Mammary epithelial cell (primary cell): Measurements from ENCODE around the gene CPLANE2.

ENCODE experiments used
- CTCF ChIP-seq, 2 donors: IDR thresholded peaks in 1 of 2; conservative IDR thresholded peaks in 1 of 2; 2 replicates each; pipeline ENCODE4 v1.5.1; 2011 to 2012; ENCODE audit warnings: inconsistent platforms in 2 of 2, low read length in 2 of 2, mild to moderate bottlenecking in 2 of 2, control low read depth in 1 of 2, low read depth in 1 of 2; ENCODE audit not compliant: insufficient read depth in 1 of 2; ENCODE audit errors: extremely low read depth in 1 of 2
- EZH2 ChIP-seq: IDR thresholded peaks from 2 replicates; pipeline ENCODE4 v1.6.1; 2012; ENCODE audit warnings: low read length, inconsistent platforms, borderline replicate concordance

DNA sequence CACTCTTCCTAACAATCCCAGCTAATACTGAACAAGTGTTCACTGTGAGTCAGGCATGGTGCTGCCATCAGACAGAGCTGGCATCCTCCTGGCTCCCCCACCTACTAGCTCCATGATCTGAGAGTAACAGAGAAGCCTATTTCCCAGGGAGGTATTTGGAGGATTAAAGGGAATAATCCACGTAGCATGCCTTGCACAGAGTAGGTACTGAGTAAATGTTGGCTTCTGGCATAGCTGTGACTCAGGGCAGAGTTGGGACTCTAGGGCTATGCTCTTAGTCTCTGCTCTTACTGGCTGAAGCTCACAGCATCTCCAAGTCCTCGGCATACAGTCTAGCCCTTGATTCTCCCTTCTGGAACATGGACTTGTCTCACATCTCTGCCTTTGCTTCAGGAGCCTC lies 32.8 kb downstream of the CPLANE2 start:
- TF ChIP-seq CTCF (conservative IDR thresholded peaks at IDR 0.05 in 1 of 2, IDR thresholded peaks at IDR 0.05 in 1 of 2; ENCODE audit: extremely low read depth in 1 of 2, insufficient read depth in 1 of 2, low read depth in 1 of 2, low read length in 2 of 2) (no peak), EZH2 (no peak)
